IPS-18c (cell line): ENCODE results near the gene RYR1.
"Not testable (repeated sequence)": the region's sequence is repeated elsewhere in the genome, so short reads cannot be mapped to it uniquely, and the experiment has no call there.

Experiments
- H3K4me3 ChIP-seq: 2 replicates; pipeline ENCODE4 v1.7.0; 2013; ENCODE audit warnings: low read depth, mild to moderate bottlenecking, low read length, moderate library complexity; ENCODE audit not compliant: insufficient read depth
- H3K9me3 ChIP-seq: one replicate; pipeline ENCODE4 v1.6.1; 2013; ENCODE audit warnings: mild to moderate bottlenecking, low read length, moderate library complexity; ENCODE audit not compliant: control insufficient read depth, insufficient read depth

Gene RYR1

GRCh38 chr19:38512277-38512676 is 78.8 kb downstream of the RYR1 start:
- no peak overlapping the region for H3K4me3 ChIP-seq
- no peaks in the 10 kb centered on the region for H3K9me3 ChIP-seq

GRCh38 chr19:38513156-38513555 is 79.7 kb downstream of the RYR1 start:
- H3K4me3 ChIP-seq, H3K9me3 ChIP-seq: not testable (repeated sequence)

DNA sequence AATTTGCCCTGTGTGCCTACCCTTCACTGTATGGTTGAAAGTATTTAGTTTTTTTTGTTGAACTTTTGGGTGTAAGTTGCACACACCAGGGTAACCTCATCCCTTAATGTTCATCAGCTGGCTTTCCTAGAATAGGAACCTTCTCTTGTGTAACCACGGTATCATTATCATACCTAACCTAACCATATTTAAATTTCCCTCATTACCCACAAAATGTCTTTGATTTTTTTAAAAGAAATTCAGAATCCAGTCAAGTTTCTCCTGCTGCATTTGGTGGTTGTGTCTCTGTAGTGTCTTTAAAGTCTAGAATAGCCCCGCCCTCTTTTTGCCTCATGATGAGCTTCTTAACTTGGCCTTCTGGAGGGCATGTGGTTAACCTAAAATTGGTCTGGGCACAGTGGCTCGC is 80.3 kb downstream of the RYR1 start:
- Histone ChIP-seq H3K9me3 (no peaks in the 10 kb centered on the region), H3K4me3 (no peak overlapping the region)

GRCh38 chr19:38514812-38515633 is 81.5 kb downstream of the RYR1 start:
- H3K9me3 ChIP-seq: no peaks in the 10 kb centered on the region
- H3K4me3 ChIP-seq: no peak overlapping the region

GRCh38 chr19:38515896-38516295 is 82.4 kb downstream of the RYR1 start:
- Histone ChIP-seq H3K4me3 (no peak overlapping the region), H3K9me3 (no peaks in the 10 kb centered on the region)

- H3K4me3 ChIP-seq: no peak overlapping the region
- no peaks in the 10 kb centered on the region for H3K9me3 ChIP-seq
Measured at GRCh38 chr19:38516802-38517201, 83.3 kb downstream of the RYR1 start.

GRCh38 chr19:38517321-38517720 is 83.8 kb downstream of the RYR1 start:
- Histone ChIP-seq H3K4me3 (no peak overlapping the region), H3K9me3 (no peaks in the 10 kb centered on the region)

DNA sequence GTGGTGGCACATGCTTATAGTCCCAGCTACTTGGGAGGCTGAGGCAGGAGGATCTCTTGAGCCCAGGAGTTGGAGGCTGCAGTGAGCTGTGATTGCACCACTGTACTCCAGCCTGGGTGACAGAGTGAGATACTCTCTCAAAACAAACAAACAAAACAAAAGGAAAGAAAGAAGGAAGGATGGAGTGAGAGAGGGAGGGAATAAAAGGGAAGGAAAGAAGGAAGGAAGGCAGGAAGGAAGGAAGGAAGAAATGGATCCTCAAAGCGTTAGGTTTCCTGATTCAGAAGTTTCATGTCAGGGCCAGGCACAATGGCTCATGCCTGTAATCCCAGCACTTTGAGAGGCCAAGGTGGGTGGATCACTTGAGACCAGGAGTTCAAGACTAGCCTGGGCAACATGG is 84.5 kb downstream of the RYR1 start:
- H3K4me3 ChIP-seq, H3K9me3 ChIP-seq: not testable (repeated sequence)

DNA sequence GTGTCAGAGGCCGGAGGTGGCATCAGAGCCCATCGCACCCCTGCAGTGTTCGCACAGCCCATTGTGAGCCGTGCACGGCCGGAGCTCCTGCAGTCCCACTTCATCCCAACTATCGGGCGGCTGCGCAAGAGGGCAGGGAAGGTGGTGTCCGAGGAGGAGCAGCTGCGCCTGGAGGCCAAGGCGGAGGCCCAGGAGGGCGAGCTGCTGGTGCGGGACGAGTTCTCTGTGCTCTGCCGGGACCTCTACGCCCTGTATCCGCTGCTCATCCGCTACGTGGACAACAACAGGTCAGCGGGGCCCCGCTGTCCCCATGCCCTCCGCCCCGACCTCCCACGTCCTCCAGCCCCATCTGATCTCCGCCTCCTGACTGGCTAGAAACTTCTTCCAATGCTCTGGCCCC is 85.7 kb downstream of the RYR1 start:
- Histone ChIP-seq H3K4me3 (no peak overlapping the region), H3K9me3 (no peaks in the 10 kb centered on the region)

DNA sequence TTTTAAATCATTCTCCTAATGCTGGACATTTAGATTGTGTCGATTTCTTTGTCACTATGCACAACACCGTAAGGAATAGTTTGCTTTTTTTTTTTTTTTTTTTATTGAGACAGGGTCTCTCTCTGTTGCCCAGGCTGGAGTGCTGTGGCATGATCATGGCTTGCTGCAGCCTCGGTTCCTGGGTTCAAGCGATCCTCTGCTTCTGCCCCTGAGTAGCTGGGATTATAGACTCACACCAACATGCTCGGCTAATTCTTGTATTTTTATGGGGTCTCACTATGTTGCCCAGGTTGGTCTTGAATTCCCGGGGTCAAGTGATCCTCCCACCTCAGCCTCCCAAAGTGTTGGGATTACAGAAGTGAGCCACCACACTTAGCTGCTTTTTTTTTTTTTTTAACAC is 86.5 kb downstream of the RYR1 start:
- Histone ChIP-seq H3K9me3 (no peaks in the 10 kb centered on the region), H3K4me3 (no peak overlapping the region)

- no peak overlapping the region for H3K4me3 ChIP-seq
- H3K9me3 ChIP-seq: no peaks in the 10 kb centered on the region
Measured at GRCh38 chr19:38522915-38523314, 89.4 kb downstream of the RYR1 start.

DNA sequence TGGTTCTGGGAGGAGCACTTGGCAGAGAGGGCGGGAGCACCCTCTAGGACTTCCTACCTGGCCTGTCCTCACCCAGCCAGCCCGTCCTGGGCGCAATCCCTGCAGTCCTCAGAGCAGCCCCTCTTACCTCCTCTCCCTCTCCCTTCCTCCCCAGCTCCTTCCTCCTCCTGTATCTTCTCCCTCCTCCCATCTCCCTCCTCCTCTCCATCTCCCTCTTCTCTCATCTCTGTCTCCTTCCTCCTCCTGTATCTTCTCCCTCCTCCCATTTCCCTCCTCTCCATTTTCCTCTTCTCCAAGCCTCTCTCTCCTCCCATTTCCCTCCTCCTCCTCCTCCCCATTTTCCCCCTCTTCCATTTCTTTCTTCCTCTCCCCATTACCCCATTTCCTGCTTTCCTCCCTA is 89.8 kb downstream of the RYR1 start:
- H3K4me3 ChIP-seq: no peak overlapping the region
- H3K9me3 ChIP-seq: no peaks in the 10 kb centered on the region

DNA sequence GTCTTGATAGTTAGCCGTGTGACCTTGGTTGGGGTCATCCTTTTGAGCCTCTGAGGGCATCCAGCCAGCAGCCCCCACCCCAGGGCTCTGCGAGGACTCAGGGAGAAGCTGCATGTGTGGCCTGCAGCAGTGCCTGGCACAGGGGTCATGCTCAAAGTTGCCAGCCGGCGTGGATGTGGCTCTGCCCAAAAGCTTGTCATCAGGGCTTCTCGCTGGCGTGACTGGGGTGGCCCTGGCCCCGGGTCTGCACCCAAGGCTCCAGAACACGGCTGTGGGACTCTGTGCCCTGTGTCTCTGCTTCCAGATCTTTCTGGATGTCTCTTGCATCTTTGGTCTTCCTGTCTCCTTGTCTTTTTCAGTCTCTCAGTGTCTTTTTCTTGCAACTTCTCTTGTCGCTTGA is 90.9 kb downstream of the RYR1 start:
- no peak overlapping the region for H3K4me3 ChIP-seq
- no peaks in the 10 kb centered on the region for H3K9me3 ChIP-seq

DNA sequence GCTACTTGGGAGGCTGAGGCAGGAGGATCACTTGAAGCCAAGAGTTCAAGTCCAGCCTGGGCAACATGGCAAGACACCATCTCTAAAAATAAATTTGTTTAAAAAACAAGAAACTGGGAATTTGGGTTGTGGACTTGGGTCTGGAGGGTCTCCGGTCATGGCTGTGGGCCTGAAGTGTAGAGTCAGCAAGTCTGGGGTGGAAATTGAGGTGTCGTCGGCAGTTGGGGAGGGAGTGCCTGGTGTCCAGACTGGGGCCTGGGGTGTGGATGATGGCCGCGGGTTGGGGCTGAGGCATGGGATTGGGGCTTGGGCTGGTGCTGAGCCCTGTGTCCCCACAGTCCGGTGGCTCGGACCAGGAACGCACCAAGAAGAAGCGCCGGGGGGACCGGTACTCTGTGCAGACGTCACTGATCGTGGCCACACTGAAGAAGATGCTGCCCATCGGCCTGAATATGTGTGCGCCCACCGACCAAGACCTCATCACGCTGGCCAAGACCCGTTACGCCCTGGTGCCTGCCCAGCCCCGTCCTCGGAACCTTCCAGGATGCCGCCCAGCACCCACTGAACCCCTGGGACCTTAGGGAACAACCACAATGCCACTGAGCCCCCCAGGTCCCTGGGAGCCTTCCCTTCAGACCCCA is 91.6 kb downstream of the RYR1 start:
- Histone ChIP-seq H3K9me3 (no peaks in the 10 kb centered on the region), H3K4me3 (no peak overlapping the region)

- no peaks in the 10 kb centered on the region for H3K9me3 ChIP-seq
- H3K4me3 ChIP-seq: no peak overlapping the region
Measured at GRCh38 chr19:38526430-38526829, 92.9 kb downstream of the RYR1 start.

GRCh38 chr19:38527466-38528136 is 94.1 kb downstream of the RYR1 start:
- Histone ChIP-seq H3K4me3 (no peak overlapping the region), H3K9me3 (no peaks in the 10 kb centered on the region)

GRCh38 chr19:38528213-38528755 is 94.8 kb downstream of the RYR1 start:
- no peaks in the 10 kb centered on the region for H3K9me3 ChIP-seq
- H3K4me3 ChIP-seq: no peak overlapping the region

DNA sequence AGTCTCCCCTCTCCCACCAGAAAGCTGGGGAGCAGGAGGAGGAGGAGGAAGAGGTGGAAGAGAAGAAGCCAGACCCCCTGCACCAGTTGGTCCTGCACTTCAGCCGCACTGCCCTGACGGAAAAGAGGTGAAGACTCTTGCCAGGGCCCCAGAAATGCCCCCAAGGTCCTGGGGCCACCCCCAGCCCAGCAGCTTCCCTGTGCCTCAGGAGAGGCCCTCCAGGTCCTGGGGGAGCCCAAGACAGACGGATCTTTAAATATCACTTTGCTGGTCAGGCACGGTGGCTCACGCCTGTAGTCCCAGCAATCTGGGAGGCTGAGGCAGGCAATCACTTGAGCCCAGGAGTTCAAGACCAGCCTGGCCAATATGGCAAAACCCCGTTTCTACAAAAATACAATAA is 95.4 kb downstream of the RYR1 start:
- Histone ChIP-seq H3K4me3 (no peak overlapping the region), H3K9me3 (no peaks in the 10 kb centered on the region)
